ENCODE data around the gene ZNG1F. TPM values are rescaled to one million over a fixed set of nuclear protein-coding genes. Genes with fewer than 3 reads are reported as not detected.

Gene ZNG1F
- total RNA-seq, 1 experiment from 2014 or later = 36.0 TPM

Other genes starting within 250 kb of the ZNG1F start
- gene FOXD4L6, start 60.6 kb downstream of the ZNG1F start, total RNA-seq (2014; rRNA removed; shearing (Covaris generic)) = 0.18 TPM in 1 of 2 replicates, not detected in the other

Data from SJCRH30 (cell line).